Immature natural killer cell (primary cell): ENCODE data around the gene PWP2. TPM values are rescaled to one million over a fixed set of nuclear protein-coding genes. Genes with fewer than 3 reads are reported as not detected.
"Not testable (repeated sequence)": the region's sequence is repeated elsewhere in the genome, so short reads cannot be mapped to it uniquely, and the experiment has no call there.

Experiments used
- DNase-seq, 3 donors: peaks; one replicate each; pipeline ENCODE4 v3.0.0; 2022; ENCODE audit warnings: mixed read lengths in 1 of 3
- H3K27ac Mint-ChIP-seq, 6 donors: one replicate each; pipeline ENCODE4 v1.8.0; 2020; ENCODE audit warnings: mixed read lengths in 6 of 6, mild to moderate bottlenecking in 5 of 6, inconsistent platforms in 4 of 6, moderate library complexity in 3 of 6
- H3K27me3 Mint-ChIP-seq, 3 donors: one replicate each; pipeline ENCODE4 v1.8.0; 2020 to 2021; ENCODE audit warnings: low read depth in 3 of 3, mild to moderate bottlenecking in 3 of 3, mixed read lengths in 3 of 3, moderate library complexity in 3 of 3, inconsistent platforms in 1 of 3
- H3K36me3 Mint-ChIP-seq, 3 donors: one replicate each; pipeline ENCODE4 v1.8.0; 2020; ENCODE audit warnings: mixed read lengths in 3 of 3, inconsistent platforms in 2 of 3, mild to moderate bottlenecking in 2 of 3
- H3K4me1 Mint-ChIP-seq, 2 donors: one replicate each; pipeline ENCODE4 v1.8.0; 2020; ENCODE audit warnings: inconsistent platforms in 2 of 2, mild to moderate bottlenecking in 2 of 2, mixed read lengths in 2 of 2, moderate library complexity in 1 of 2
- H3K4me3 Mint-ChIP-seq, 5 donors: one replicate each; pipeline ENCODE4 v1.8.0; 2020; ENCODE audit warnings: mild to moderate bottlenecking in 5 of 5, mixed read lengths in 5 of 5, inconsistent platforms in 3 of 5, moderate library complexity in 3 of 5
- H3K9me3 Mint-ChIP-seq, 6 donors: one replicate each; pipeline ENCODE4 v1.8.0; 2020; ENCODE audit warnings: mild to moderate bottlenecking in 6 of 6, mixed read lengths in 6 of 6, inconsistent platforms in 4 of 6, moderate library complexity in 3 of 6
- polyA plus RNA-seq, 3 donors: library from polyadenylated mRNA; unstranded; fragments of 300-500 nt; fragmentation: Illumina TruSeq; gene quantifications; one replicate each; pipeline ENCODE4 v1.2.3, GENCODE V29; 2021

PWP2 gene
- polyA plus RNA-seq, 3 donors from 2014 or later = 0.63 to 23.8 (median 7.4) TPM

- DNase-seq, H3K4me3 Mint-ChIP-seq, H3K9me3 Mint-ChIP-seq, H3K27me3 Mint-ChIP-seq, H3K27ac Mint-ChIP-seq, H3K36me3 Mint-ChIP-seq, H3K4me1 Mint-ChIP-seq: not testable (repeated sequence)
Measured at GRCh38 chr21:44122131-44122530, 14.9 kb downstream of the PWP2 start.

- not testable (repeated sequence) for H3K27me3 Mint-ChIP-seq, H3K36me3 Mint-ChIP-seq, H3K27ac Mint-ChIP-seq, H3K9me3 Mint-ChIP-seq, H3K4me3 Mint-ChIP-seq, H3K4me1 Mint-ChIP-seq, DNase-seq
Measured at GRCh38 chr21:44127827-44128226, 20.6 kb downstream of the PWP2 start.

GRCh38 chr21:44133715-44134057, 26.5 kb downstream of the PWP2 start:
- not testable (repeated sequence) for H3K27ac Mint-ChIP-seq, H3K4me1 Mint-ChIP-seq, H3K36me3 Mint-ChIP-seq, H3K27me3 Mint-ChIP-seq, DNase-seq, H3K9me3 Mint-ChIP-seq
- H3K4me3 Mint-ChIP-seq = peak overlapping the region in 2 of 5 donors; percentile 59 to 61

- not testable (repeated sequence) for DNase-seq, H3K27ac Mint-ChIP-seq, H3K9me3 Mint-ChIP-seq, H3K27me3 Mint-ChIP-seq, H3K36me3 Mint-ChIP-seq, H3K4me3 Mint-ChIP-seq, H3K4me1 Mint-ChIP-seq
Measured at GRCh38 chr21:44134732-44135131, 27.5 kb downstream of the PWP2 start.

- not testable (repeated sequence) for H3K36me3 Mint-ChIP-seq, H3K27ac Mint-ChIP-seq, H3K4me3 Mint-ChIP-seq, H3K9me3 Mint-ChIP-seq, H3K27me3 Mint-ChIP-seq, H3K4me1 Mint-ChIP-seq
- peak in 1 of 3 donors; percentile 36 for DNase-seq
Measured at GRCh38 chr21:44138039-44138438, 30.8 kb downstream of the PWP2 start.

GRCh38 chr21:44139787-44140551, 32.8 kb downstream of the PWP2 start:
- H3K4me3 Mint-ChIP-seq, H3K27me3 Mint-ChIP-seq, H3K9me3 Mint-ChIP-seq, H3K36me3 Mint-ChIP-seq, H3K4me1 Mint-ChIP-seq: not testable (repeated sequence)
- H3K27ac Mint-ChIP-seq = peak overlapping the region in 3 of 6 donors; percentile 39 to 86 (median 80)
- DNase-seq = peak; percentile 7 to 16 (median 15)

- not testable (repeated sequence) for H3K36me3 Mint-ChIP-seq, H3K27ac Mint-ChIP-seq, H3K4me1 Mint-ChIP-seq, H3K27me3 Mint-ChIP-seq, H3K9me3 Mint-ChIP-seq, DNase-seq, H3K4me3 Mint-ChIP-seq
Measured at GRCh38 chr21:44140552-44140932, 33.3 kb downstream of the PWP2 start.

- peak overlapping the region in 2 of 6 donors; percentile 22 to 68 for H3K27ac Mint-ChIP-seq
- not testable (repeated sequence) for DNase-seq
Measured at GRCh38 chr21:44142470-44142869, 35.3 kb downstream of the PWP2 start.

GRCh38 chr21:44143380-44143779, 36.2 kb downstream of the PWP2 start:
- H3K4me3 Mint-ChIP-seq, H3K27me3 Mint-ChIP-seq: not testable (repeated sequence)

More at GRCh38 chr21:44142470-44142869, 35.3 kb downstream of the PWP2 start:
- H3K36me3 Mint-ChIP-seq, H3K4me3 Mint-ChIP-seq, H3K27me3 Mint-ChIP-seq, H3K4me1 Mint-ChIP-seq, H3K9me3 Mint-ChIP-seq: not testable (repeated sequence)

GRCh38 chr21:44143996-44144395, 36.8 kb downstream of the PWP2 start:
- not testable (repeated sequence) for H3K36me3 Mint-ChIP-seq, H3K27ac Mint-ChIP-seq, H3K4me1 Mint-ChIP-seq, H3K4me3 Mint-ChIP-seq, H3K9me3 Mint-ChIP-seq, H3K27me3 Mint-ChIP-seq
- peak in 1 of 3 donors; percentile 39 for DNase-seq

More at GRCh38 chr21:44143380-44143779, 36.2 kb downstream of the PWP2 start:
- H3K4me1 Mint-ChIP-seq, H3K27ac Mint-ChIP-seq, H3K9me3 Mint-ChIP-seq, H3K36me3 Mint-ChIP-seq: not testable (repeated sequence)
- DNase-seq = peak in 1 of 3 donors; percentile 63

GRCh38 chr21:44144784-44145602, 37.8 kb downstream of the PWP2 start:
- not testable (repeated sequence) for H3K4me3 Mint-ChIP-seq, H3K9me3 Mint-ChIP-seq, H3K36me3 Mint-ChIP-seq, H3K27me3 Mint-ChIP-seq, DNase-seq, H3K27ac Mint-ChIP-seq, H3K4me1 Mint-ChIP-seq

- H3K36me3 Mint-ChIP-seq, H3K27ac Mint-ChIP-seq, H3K4me3 Mint-ChIP-seq, H3K9me3 Mint-ChIP-seq, DNase-seq, H3K4me1 Mint-ChIP-seq, H3K27me3 Mint-ChIP-seq: not testable (repeated sequence)
Measured at GRCh38 chr21:44145616-44146015, 38.4 kb downstream of the PWP2 start.

GRCh38 chr21:44147108-44147507, 39.9 kb downstream of the PWP2 start:
- H3K27me3 Mint-ChIP-seq, H3K4me3 Mint-ChIP-seq, H3K36me3 Mint-ChIP-seq, H3K9me3 Mint-ChIP-seq, H3K4me1 Mint-ChIP-seq, H3K27ac Mint-ChIP-seq, DNase-seq: not testable (repeated sequence)

GRCh38 chr21:44150255-44150654, 43.1 kb downstream of the PWP2 start:
- H3K4me3 Mint-ChIP-seq, H3K36me3 Mint-ChIP-seq, H3K27me3 Mint-ChIP-seq, H3K27ac Mint-ChIP-seq, DNase-seq, H3K9me3 Mint-ChIP-seq, H3K4me1 Mint-ChIP-seq: not testable (repeated sequence)
